Ovary (tissue), 3 donors: ENCODE results near the gene COPRS.

ENCODE experiments used
- CTCF ChIP-seq, 3 donors: fragments of 450-650 bp in 2 of 3; fragments of 200-600 bp in 1 of 3; IDR thresholded peaks; one replicate each; pipeline versions ENCODE4 v1.5.1 to v1.8.0; 2016 to 2022; ENCODE audit warnings: antibody characterized with exemption in 3 of 3, mild to moderate bottlenecking in 1 of 3
- EP300 ChIP-seq: sonication (generic); formaldehyde crosslinking; IDR thresholded peaks from one replicate; pipeline ENCODE4 v1.6.1; 2017; ENCODE audit warnings: antibody characterized with exemption
- POLR2A ChIP-seq: fragments of 450-650 bp; IDR thresholded peaks from one replicate; pipeline ENCODE4 v1.6.1; 2017; ENCODE audit warnings: antibody characterized with exemption, mild to moderate bottlenecking, moderate library complexity
- donor health status: DM: no; HTN: no; CAD: no.

- TF ChIP-seq CTCF (IDR thresholded peaks at IDR 0.05) (no peak), POLR2A (no peak), EP300 (no peak)
These were observed 55.4 kb downstream of the COPRS start for GRCh38 chr17:31803494-31804213.
